T follicular helper cell (primary cell): ENCODE results near the gene SLC2A4RG.

ENCODE experiments used
- DNase-seq: peaks from one replicate; pipeline ENCODE4 v3.0.0-alpha.2; 2020; ENCODE audit warnings: low read depth
- total RNA-seq, 2 experiments: gene quantifications; one replicate each; lab custom pipeline; 2026; lab: John Stamatoyannopoulos, UW

SLC2A4RG gene, protein sequence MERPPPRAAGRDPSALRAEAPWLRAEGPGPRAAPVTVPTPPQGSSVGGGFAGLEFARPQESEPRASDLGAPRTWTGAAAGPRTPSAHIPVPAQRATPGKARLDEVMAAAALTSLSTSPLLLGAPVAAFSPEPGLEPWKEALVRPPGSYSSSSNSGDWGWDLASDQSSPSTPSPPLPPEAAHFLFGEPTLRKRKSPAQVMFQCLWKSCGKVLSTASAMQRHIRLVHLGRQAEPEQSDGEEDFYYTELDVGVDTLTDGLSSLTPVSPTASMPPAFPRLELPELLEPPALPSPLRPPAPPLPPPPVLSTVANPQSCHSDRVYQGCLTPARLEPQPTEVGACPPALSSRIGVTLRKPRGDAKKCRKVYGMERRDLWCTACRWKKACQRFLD
- total RNA-seq, result 7.4 to 60.9 reads per million in 2 experiments

DNA sequence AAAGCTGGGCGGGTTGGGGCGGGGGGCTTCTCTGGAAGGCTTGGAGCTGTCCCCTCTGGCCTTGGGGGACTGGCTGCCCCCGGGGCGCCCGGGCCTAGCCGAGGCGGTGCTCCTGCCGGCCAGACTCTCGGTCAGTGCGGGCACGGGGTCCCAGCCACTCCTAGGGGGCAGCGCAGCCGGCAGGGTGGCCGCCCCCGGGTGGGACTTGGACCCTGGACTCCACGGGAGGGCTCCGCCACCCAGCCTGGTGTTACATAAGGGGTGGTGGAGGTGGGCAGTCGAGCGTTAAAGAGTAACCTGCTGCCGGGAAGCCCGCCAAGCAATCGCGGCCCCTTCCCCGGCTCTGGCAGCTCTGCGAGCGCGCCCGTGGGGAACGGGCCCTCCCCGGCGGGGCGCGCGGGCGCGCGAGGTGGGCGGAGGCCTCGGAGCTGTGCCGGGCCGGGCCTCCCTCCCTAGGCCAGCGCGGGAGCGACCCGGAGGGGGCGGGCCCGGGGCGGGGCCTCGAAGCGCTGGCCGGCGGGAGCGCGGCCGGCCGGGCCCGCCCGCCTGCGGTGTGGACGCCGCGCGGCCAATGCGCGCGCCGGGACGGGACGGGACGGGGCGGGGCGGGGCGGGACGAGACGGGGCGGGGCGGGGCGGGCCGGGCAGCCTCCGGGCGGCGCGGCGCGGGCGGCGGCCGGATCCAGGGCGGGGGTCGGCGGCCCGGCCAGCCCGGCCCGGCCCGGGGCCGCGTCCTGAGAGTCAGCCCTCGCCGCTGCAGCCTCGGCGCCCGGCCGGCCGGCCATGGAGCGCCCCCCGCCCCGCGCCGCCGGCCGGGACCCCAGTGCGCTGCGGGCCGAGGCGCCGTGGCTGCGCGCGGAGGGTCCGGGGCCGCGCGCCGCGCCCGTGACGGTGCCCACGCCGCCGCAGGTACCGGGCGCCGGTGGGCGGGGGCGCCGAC, at the start of gene SLC2A4RG:
Gene SLC2A4RG (plus strand): TSS at position 647 of the 940 bp plus-strand sequence. CDS start 137 bp downstream, at position 784.
- peak; percentile 53 for DNase-seq

DNA sequence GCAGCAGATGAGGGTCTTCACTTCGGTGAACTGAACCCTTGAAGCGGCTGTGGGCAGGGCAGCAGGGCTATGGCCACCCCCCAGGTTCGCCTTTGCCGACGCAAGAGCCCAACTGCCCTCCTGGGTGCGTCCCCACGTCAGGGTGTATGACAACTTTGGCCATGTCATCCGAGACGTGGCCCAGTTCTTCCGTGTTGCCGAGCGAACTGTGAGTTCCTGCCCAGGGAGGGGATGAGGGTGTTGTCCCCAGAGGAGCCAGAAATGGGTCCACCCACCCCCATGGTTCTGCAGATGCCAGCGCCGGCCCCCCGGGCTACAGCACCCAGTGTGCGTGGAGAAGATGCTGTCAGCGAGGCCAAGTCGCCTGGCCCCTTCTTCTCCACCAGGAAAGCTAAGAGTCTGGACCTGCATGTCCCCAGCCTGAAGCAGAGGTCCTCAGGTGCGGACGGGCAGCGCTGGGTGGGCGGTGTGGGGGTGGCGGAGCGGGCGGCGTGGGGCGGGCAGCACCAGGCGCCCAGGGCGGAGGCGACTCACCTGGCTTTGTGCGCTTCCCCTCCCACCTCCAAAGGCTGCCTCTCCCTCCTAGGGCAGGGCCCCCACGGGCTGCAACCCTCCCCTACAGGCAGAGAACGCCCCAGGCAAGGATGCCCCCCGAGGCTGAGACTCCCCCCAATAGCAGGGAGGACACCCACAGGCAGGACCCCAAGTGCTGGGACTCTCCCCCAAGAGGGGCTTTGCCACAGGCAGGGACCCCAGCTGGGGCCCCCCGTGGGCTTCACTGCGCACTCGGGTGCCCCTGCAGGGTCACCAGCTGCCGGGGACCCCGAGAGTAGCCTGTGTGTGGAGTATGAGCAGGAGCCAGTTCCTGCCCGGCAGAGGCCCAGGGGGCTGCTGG, 49.3 kb upstream of the SLC2A4RG start:
- DNase-seq, result no peak

DNA sequence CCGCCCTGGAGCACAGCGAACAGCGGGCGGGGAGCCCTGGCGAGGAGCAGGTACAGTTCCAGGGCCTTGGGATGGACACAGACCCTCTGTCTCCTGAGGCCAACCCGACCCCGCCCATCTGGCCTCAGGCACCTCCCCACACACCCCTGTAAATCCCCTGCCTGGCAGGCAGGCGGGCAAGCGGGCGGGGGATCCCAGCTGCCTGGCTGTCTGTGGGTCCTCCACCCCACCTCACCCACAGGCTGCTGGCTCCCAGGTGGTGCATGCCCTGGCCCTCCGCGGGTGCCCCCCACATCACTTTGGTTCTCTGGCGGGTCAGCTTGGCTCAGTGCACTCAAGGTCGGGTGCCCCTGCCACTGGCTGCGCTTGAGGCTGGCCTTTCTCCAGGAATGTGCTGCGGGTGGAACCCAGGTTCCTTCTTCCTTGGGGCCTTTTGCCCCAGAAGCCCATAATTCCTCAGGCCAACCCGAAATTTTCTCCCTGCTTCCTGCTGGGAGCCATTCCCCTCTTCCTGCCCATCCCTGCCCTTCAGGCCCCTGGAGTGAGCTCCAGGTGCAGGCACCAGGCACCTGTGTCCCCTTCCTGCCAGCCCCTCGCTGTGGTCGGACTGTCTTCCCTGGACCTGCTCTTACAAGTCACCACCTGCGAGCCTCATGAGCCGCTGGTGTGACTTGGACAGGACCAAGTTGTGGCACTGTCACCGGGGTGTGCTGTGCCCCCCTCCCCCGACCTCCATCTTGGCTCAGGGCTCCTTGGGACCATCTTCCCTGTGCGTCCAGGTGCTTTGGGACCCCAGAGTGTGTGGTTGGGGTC, 48.5 kb upstream of the SLC2A4RG start:
- no peak for DNase-seq

- DNase-seq, result no peak
These were observed 47.7 kb upstream of the SLC2A4RG start for GRCh38 chr20:63691711-63692435.

GRCh38 chr20:63692436-63693082, 47.0 kb upstream of the SLC2A4RG start:
- no peak for DNase-seq

DNA sequence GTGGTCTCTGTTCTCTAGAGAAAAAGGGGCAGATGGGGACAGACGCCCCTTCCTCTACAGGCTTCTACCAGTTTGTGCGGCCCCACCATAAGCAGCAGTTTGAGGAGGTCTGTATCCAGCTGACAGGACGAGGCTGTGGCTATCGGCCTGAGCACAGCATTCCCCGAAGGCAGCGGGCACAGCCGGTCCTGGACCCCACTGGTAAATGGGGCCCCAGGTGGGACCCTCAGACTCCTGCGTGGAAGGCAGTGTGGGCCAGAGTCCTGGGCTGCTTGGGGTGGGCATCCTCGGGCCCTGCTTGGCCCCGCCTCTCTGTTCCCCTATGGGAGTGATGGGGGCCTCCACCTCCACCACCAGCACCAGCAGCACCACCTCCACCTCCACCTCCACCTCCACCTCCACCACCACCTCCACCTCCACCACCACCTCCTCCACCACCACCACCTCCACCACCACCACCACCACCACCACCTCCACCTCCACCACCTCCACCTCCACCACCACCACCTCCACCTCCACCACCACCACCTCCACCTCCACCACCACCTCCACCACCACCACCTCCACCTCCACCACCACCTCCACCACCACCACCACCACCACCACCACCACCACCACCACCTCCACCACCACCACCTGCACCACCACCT, 46.4 kb upstream of the SLC2A4RG start:
- no peak for DNase-seq

GRCh38 chr20:63693733-63694583, 45.6 kb upstream of the SLC2A4RG start:
- DNase-seq, result no peak

GRCh38 chr20:63694584-63695423, 44.8 kb upstream of the SLC2A4RG start:
- no peak for DNase-seq

GRCh38 chr20:63695424-63696305, 43.9 kb upstream of the SLC2A4RG start:
- no peak for DNase-seq

DNA sequence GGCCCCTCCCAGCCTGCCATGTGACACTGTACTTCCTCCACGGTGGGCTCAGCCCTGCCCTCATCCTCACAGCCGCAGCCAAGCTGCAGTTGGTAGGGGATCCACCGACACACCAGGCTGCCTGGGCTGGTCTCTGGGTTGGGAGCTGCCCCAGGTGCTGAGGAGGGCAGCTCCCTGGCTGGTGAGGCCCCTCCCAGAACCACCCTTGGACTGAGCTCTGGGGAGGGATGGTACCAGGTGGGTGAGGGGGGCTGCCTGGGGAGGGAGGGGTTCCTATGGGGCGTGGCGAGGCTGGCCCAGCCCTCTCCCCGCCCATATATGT, 43.3 kb upstream of the SLC2A4RG start:
- no peak for DNase-seq

- DNase-seq, result no peak
These were observed 42.8 kb upstream of the SLC2A4RG start, which contains the start of gene TNFRSF6B for GRCh38 chr20:63696628-63697356. TNFRSF6B (plus strand) TSS chr20:63696652; CDS start chr20:63696768, 116 bp downstream.

DNA sequence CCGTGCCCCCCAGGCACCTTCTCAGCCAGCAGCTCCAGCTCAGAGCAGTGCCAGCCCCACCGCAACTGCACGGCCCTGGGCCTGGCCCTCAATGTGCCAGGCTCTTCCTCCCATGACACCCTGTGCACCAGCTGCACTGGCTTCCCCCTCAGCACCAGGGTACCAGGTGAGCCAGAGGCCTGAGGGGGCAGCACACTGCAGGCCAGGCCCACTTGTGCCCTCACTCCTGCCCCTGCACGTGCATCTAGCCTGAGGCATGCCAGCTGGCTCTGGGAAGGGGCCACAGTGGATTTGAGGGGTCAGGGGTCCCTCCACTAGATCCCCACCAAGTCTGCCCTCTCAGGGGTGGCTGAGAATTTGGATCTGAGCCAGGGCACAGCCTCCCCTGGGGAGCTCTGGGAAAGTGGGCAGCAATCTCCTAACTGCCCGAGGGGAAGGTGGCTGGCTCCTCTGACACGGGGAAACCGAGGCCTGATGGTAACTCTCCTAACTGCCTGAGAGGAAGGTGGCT, 42.2 kb upstream of the SLC2A4RG start:
- DNase-seq, result no peak

- DNase-seq, result no peak
These were observed 41.6 kb upstream of the SLC2A4RG start for GRCh38 chr20:63697868-63698545.

DNA sequence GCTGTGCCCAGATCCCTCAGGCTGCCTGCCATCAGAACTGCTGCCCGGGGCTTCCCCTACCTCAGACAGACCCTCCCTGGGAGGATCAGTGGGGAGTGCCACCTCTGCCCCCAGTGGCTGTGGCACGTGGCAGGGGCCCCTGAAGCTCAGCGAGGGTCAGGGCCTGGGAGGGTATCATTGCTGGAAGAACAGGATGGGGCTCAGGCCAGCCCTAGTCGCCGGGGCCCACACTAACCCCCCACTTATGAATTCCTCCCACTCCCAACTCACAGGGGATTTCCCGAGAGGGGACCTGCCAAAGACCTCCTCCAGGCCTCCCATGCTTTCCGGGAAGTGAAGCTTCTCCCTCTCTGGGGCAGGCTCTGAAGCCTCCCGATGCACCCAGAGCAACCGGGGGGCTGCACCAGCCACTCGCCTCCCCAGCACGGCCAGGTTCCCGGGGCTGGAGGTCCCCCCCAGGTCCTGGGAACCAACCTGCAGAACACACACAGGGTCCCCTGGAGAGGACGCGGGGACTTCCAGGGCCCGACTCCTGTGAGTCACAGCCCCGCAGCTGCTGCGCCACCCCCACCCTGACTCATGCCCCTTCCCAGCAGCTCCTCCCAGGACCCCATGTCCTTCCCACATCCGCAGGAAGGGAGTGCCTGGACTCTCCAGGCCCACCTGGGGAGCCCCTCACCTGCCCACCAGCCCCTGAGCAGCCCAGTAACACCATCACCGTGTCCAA, 40.7 kb upstream of the SLC2A4RG start:
- no peak for DNase-seq
